Measurements from ENCODE around the gene CNTN1. TPM values are rescaled to one million over a fixed set of nuclear protein-coding genes. Genes with fewer than 3 reads are reported as not detected.

CNTN1 gene
- total RNA-seq (10 to 100 TPM in 2 of 7 donors, 1 to 10 TPM in 5; 4.9 to 12.3 (median 6.8) TPM), polyA plus RNA-seq (1 to 10 TPM in 2 of 3 donors, under 1 TPM in 1; 0.50 to 1.5 (median 1.4) TPM)
- long read RNA-seq, donor 1, full-length matches to known transcripts, result 1 of 8 reads
- long read RNA-seq, donor 1, partial matches to known transcripts, result 7 of 8 reads
- long read RNA-seq, donor 1, other reads (novel, unspliced or antisense), result 0 of 8 reads
- long read RNA-seq, donor 2, full-length matches to known transcripts, result 1 of 1 reads
- long read RNA-seq, donor 2, partial matches to known transcripts, result 0 of 1 reads
- long read RNA-seq, donor 2, other reads (novel, unspliced or antisense), result 0 of 1 reads

DNA sequence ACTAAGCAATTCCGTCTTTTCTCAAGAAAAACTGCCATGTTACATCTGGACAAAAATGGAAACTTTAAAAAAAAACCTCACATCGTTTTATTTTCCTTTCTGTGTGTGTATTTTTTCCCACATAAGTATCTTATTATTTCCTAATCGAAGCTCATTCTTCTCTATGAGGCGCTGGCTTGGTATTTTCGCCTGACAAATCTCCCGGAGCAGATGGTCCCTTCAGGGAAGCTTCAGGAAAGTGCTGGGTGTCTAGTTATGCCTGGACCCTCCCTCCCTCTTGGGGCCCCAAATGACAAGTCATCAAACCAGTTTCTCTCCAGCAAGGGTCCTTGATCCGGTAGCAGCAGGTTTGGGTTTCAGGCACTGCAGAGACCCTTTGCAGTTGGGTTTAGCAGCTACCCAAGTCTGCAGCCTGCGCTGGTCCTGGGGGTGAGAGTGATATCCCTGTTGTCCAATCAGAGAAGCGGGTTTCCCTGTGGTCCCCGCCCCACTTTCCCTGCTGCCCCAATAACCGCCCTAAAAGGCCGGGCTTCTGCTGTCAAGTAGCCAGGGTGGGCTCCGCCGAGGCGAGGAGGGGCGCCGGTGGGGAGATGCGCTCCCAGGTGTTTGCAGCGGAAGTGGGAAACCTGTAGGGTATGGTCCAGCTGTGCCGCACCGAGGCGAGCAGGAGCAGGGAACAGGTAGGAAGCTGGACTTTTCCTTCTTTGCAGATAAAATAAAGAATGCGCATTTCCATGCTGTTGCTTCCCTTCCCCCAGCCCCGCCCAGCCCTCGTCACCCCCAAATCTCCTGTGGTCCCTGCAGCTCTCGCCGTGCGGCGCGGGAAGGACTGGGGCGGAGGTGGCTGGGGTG, at the start of gene CNTN1:
CNTN1 (plus strand) TSS at position 527 of the 852 bp plus-strand sequence.
- Histone ChIP-seq H3K9me3 (no peaks in the 10 kb centered on the region), H3K4me3 (peak within 1 kb of the TSS; percentile 24 to 69 (median 40)), H3K4me1 (peaks cover 0 to 15% (median 3%) of the 10 kb centered on the region in 6 donors), H3K27ac (no peak within 1 kb of the TSS), H3K36me3 (no peaks in the 10 kb centered on the region), H3K27me3 (replicated peaks in 1 of 7) (peaks cover 0 to 44% (median 20%) of the 10 kb centered on the region in 7 donors)
- intact Hi-C loops (cut with DNase I; ENCODE audit: low total_unique reads), result no loop called here
- WGBS, 5 donors, result 4 to 8% (median 5%) methylated on average over 29 to 31 of the region's 31 CpGs
- peak; percentile 69 for DNase-seq
- TF ChIP-seq POLR2AphosphoS5 (IDR thresholded peaks at IDR 0.05) (no peak), POLR2A (IDR thresholded peaks at IDR 0.05) (no peak)
- TF ChIP-seq, protein P1, sequence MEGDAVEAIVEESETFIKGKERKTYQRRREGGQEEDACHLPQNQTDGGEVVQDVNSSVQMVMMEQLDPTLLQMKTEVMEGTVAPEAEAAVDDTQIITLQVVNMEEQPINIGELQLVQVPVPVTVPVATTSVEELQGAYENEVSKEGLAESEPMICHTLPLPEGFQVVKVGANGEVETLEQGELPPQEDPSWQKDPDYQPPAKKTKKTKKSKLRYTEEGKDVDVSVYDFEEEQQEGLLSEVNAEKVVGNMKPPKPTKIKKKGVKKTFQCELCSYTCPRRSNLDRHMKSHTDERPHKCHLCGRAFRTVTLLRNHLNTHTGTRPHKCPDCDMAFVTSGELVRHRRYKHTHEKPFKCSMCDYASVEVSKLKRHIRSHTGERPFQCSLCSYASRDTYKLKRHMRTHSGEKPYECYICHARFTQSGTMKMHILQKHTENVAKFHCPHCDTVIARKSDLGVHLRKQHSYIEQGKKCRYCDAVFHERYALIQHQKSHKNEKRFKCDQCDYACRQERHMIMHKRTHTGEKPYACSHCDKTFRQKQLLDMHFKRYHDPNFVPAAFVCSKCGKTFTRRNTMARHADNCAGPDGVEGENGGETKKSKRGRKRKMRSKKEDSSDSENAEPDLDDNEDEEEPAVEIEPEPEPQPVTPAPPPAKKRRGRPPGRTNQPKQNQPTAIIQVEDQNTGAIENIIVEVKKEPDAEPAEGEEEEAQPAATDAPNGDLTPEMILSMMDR (IDR thresholded peaks at IDR 0.05 in 8 of 11, conservative IDR thresholded peaks at IDR 0.05 in 3 of 11), result no peak

DNA sequence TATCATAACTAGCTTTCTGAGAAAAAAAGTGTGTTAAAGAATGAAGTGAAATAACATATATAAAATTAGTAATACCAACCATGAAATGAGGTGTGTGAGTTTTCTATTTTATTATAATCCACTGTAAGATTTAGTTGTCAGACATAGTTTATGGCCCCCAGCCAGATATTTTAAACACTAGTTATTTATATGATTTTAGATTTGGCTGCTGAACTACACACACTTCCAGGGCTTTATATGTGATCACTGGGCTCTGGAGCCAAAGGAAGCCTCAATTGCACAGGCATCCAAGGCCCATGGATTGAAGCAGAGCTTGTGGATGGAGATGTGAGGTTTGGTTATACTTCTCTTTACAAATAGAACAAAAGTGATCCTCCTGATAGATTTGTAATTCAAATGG, 48.7 kb upstream of the CNTN1 start:
- H3K4me1 ChIP-seq, result no peaks in the 10 kb centered on the region
- no peaks in the 10 kb centered on the region for H3K36me3 ChIP-seq
- intact Hi-C loops (cut with DNase I; ENCODE audit: low total_unique reads), result no loop called here
- H3K4me3 ChIP-seq, result no peak overlapping the region
- H3K9me3 ChIP-seq, result peaks cover 0 to 33% (median 3%) of the 10 kb centered on the region in 8 donors
- H3K27me3 ChIP-seq (replicated peaks in 1 of 7), result no peaks in the 10 kb centered on the region
- no peak for DNase-seq
- TF ChIP-seq POLR2AphosphoS5 (IDR thresholded peaks at IDR 0.05) (no peak), POLR2A (IDR thresholded peaks at IDR 0.05) (no peak)
- H3K27ac ChIP-seq, result no peak overlapping the region

DNA sequence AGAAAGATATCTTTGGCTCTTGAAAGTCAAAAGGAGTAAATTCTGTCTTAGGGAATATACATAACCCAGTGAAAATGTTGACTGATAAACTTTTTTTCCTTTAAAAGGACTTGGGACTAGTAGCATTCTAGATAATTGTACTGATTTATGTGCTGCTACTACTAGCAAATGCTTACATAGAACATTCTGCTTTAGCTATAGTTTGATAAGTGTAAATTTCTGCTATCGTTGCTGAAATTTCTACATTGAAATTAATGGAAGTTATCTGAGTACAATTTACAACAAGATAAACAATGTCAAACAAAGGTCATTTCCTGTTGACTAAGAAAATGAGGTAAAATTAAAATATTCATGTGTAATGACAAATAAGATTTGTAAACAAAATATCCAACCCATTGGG, 48.3 kb upstream of the CNTN1 start:
- Histone ChIP-seq H3K36me3 (no peaks in the 10 kb centered on the region), H3K27ac (no peak overlapping the region), H3K4me3 (no peak overlapping the region), H3K4me1 (no peaks in the 10 kb centered on the region), H3K9me3 (peaks cover 0 to 28% (median 3%) of the 10 kb centered on the region in 8 donors), H3K27me3 (replicated peaks in 1 of 7) (no peaks in the 10 kb centered on the region)
- WGBS, 5 donors, result 64 to 76% (median 70%) methylated on average over 1 of the region's 1 CpG
- TF ChIP-seq POLR2AphosphoS5 (IDR thresholded peaks at IDR 0.05) (no peak), POLR2A (IDR thresholded peaks at IDR 0.05) (no peak)
- TF ChIP-seq, protein P1 (IDR thresholded peaks at IDR 0.05 in 8 of 11, conservative IDR thresholded peaks at IDR 0.05 in 3 of 11), result no peak
- no peak for DNase-seq
- intact Hi-C loops (cut with DNase I; ENCODE audit: low total_unique reads), result no loop called here

DNA sequence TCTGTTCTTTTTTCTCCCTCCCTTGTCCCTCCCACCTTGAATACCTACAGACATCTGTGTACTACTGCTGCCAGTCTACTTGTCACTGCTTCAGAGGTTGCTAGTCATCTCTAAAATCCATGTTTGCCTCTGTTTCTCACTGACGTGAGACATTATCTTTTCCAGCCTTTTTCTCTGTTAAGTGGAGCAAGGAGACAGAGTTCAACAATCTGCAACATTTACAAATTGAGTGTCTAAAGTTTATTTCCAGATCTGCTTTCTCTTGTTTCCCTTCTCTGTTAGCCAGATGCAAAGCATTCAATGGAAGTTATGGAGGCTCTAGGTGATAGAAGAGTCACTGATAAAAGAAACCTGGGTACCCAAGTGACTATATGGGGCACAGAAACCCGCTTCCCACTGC, 47.5 kb upstream of the CNTN1 start:
- TF ChIP-seq POLR2A (IDR thresholded peaks at IDR 0.05), result no peak
- no peak for TF ChIP-seq POLR2AphosphoS5 (IDR thresholded peaks at IDR 0.05)
- TF ChIP-seq, protein P1 (IDR thresholded peaks at IDR 0.05 in 8 of 11, conservative IDR thresholded peaks at IDR 0.05 in 3 of 11), result no peak
- DNase-seq, result no peak
- no peaks in the 10 kb centered on the region for H3K36me3 ChIP-seq
- 75 to 84% (median 78%) methylated on average over 2 of the region's 2 CpGs for WGBS, 5 donors
- H3K4me1 ChIP-seq, result no peaks in the 10 kb centered on the region
- H3K27me3 ChIP-seq (replicated peaks in 1 of 7), result no peaks in the 10 kb centered on the region
- no peak overlapping the region for H3K4me3 ChIP-seq
- H3K9me3 ChIP-seq, result peaks cover 0 to 26% (median 3%) of the 10 kb centered on the region in 8 donors
- H3K27ac ChIP-seq, result no peak overlapping the region
- intact Hi-C loops (cut with DNase I; ENCODE audit: low total_unique reads), result no loop called here
